Measurements from ENCODE around the gene SNRNP48.

- TF ChIP-seq POLR2A (IDR thresholded peaks at IDR 0.05; ENCODE audit: low read length) = no peak
- no peak for TF ChIP-seq GATA1 (IDR thresholded peaks at IDR 0.05; ENCODE audit: low read depth, low read length)
Observed at GRCh38 chr6:7628479-7628878, 38.5 kb downstream of the SNRNP48 start.
